HepG2 (cell line): ENCODE measurements around the gene C13orf46. TPM values are rescaled to one million over a fixed set of nuclear protein-coding genes. Genes with fewer than 3 reads are reported as not detected.

ENCODE experiments used
- ATAC-seq: fragments of 200-7000 bp; cut with Tn5 transposase; 3 replicates; pipeline ENCODE4 v1.9.1; 2020; ENCODE audit warnings: mild to moderate bottlenecking, moderate library complexity
- BruUV-seq: library from RNA; stranded (reverse); fragments of 400-500 nt; replicated peaks from 2 replicates; lab custom pipeline; 2021; lab: Mats Ljungman, UMichigan
- CTCF ChIA-PET: fragments of 300-600 bp; formaldehyde crosslinking; extraction: SDS; loops from one replicate; lab custom pipeline; 2021; ENCODE audit warnings: low total read pairs, inconsistent platforms, low intra/inter-chr PET ratio; lab: Yijun Ruan, JAX
- POLR2A ChIA-PET: fragments of 350-600 bp; sonication (Branson Sonifier 250); formaldehyde crosslinking; loops from one replicate; lab custom pipeline; 2020; ENCODE audit warnings: antibody characterized with exemption, inconsistent platforms; lab: Yijun Ruan, JAX
- DNase-seq: peaks from one replicate; pipeline ENCODE4 v3.0.0-alpha.2; 2015; ENCODE audit warnings: low spot score
- FAIRE-seq: peaks from 3 replicates; lab custom pipeline; 2011; peaks lifted over from hg19 to GRCh38; lab: Jason Lieb, UNC
- H2AFZ ChIP-seq: one replicate; pipeline ENCODE4 v1.6.1; 2011; ENCODE audit warnings: low read length, inconsistent platforms
- H3K27ac ChIP-seq: fragments of 300-600 bp; 3 replicates; pipeline ENCODE4 v1.8.0; 2011; ENCODE audit warnings: mixed run types, mild to moderate bottlenecking, mixed read lengths, low read length, inconsistent platforms; ENCODE audit not compliant: insufficient read depth; ENCODE audit errors: extremely low read length
- H3K27me3 ChIP-seq, 2 experiments: fragments of 200-600 bp in 1 of 2; 2 replicates in 1 of 2; 3 replicates in 1 of 2; pipeline versions ENCODE4 v1.6.0 to v1.8.0; 2011; ENCODE audit warnings: low read length in 2 of 2, mild to moderate bottlenecking in 2 of 2, moderate library complexity in 2 of 2, inconsistent platforms in 1 of 2; ENCODE audit not compliant: insufficient read depth in 2 of 2, control insufficient read depth in 1 of 2
- H3K36me3 ChIP-seq, 2 experiments: fragments of 200-600 bp in 1 of 2; replicated peaks in 1 of 2; 2 replicates in 1 of 2; 3 replicates in 1 of 2; pipeline versions ENCODE4 v1.5.1 to v1.8.0; 2011; ENCODE audit warnings: low read length in 2 of 2, inconsistent platforms in 1 of 2; ENCODE audit not compliant: insufficient read depth in 2 of 2, control insufficient read depth in 1 of 2
- H3K4me1 ChIP-seq: 2 replicates; pipeline ENCODE4 v1.5.1; 2012; ENCODE audit warnings: low read length, inconsistent platforms; ENCODE audit not compliant: insufficient read depth
- H3K4me2 ChIP-seq: 2 replicates; pipeline ENCODE4 v1.6.0; 2011; ENCODE audit warnings: low read depth, low read length, inconsistent platforms
- H3K4me3 ChIP-seq, 3 experiments: fragments of 200-600 bp in 1 of 3; sonication (generic), shearing (Covaris generic) in 1 of 3; replicated peaks in 1 of 3; 2 replicates each; pipeline ENCODE4 v1.5.1; 2011 to 2016; ENCODE audit warnings: low read length in 3 of 3, inconsistent platforms in 2 of 3, low read depth in 2 of 3, mild to moderate bottlenecking in 2 of 3, control low read depth in 1 of 3, mixed read lengths in 1 of 3; ENCODE audit not compliant: insufficient read depth in 1 of 3
- H3K79me2 ChIP-seq: one replicate; pipeline ENCODE4 v1.6.1; 2011; ENCODE audit warnings: low read length, inconsistent platforms; ENCODE audit not compliant: insufficient read depth
- H3K9ac ChIP-seq: 2 replicates; pipeline ENCODE4 v1.6.0; 2011; ENCODE audit warnings: mild to moderate bottlenecking, low read depth, low read length, inconsistent platforms; ENCODE audit not compliant: insufficient read depth
- H3K9me3 ChIP-seq: 2 replicates; pipeline ENCODE4 v1.5.1; 2012; ENCODE audit warnings: mild to moderate bottlenecking, low read length
- H4K20me1 ChIP-seq: 2 replicates; pipeline ENCODE4 v1.6.0; 2011; ENCODE audit warnings: inconsistent platforms, mild to moderate bottlenecking, low read length, moderate library complexity; ENCODE audit not compliant: insufficient read depth
- BORCS8-MEF2B ChIP-seq: sonication (generic); formaldehyde crosslinking; IDR thresholded peaks from 2 replicates; pipeline ENCODE4 v1.8.0; 2022; ENCODE audit warnings: mild to moderate bottlenecking, missing genetic modification reagents
- CAMTA2 ChIP-seq: sonication (generic); formaldehyde crosslinking; IDR thresholded peaks from 2 replicates; pipeline ENCODE4 v1.4.0; 2020; ENCODE audit warnings: mild to moderate bottlenecking, missing genetic modification reagents, borderline replicate concordance
- CHCHD3 ChIP-seq: sonication (generic); formaldehyde crosslinking; IDR thresholded peaks from 2 replicates; pipeline ENCODE4 v1.8.0; 2022; ENCODE audit warnings: mild to moderate bottlenecking, missing genetic modification reagents, moderate library complexity
- HNRNPL ChIP-seq: fragments of 200-400 bp; formaldehyde crosslinking; IDR thresholded peaks from 2 replicates; pipeline ENCODE4 v1.6.1; 2017; ENCODE audit warnings: mild to moderate bottlenecking, low read depth, low read length
- JUNB ChIP-seq: sonication (generic); formaldehyde crosslinking; IDR thresholded peaks from 2 replicates; pipeline ENCODE4 v1.8.0; 2022; ENCODE audit warnings: missing genetic modification reagents, mild to moderate bottlenecking, borderline replicate concordance
- MTA1 ChIP-seq: sonication (generic); formaldehyde crosslinking; IDR thresholded peaks from 2 replicates; pipeline ENCODE4 v1.4.0; 2020; ENCODE audit warnings: missing genetic modification reagents, mild to moderate bottlenecking, borderline replicate concordance
- SNRNP70 ChIP-seq: fragments of 200-400 bp; formaldehyde crosslinking; IDR thresholded peaks from 2 replicates; pipeline ENCODE4 v1.6.1; 2017; ENCODE audit warnings: mild to moderate bottlenecking, low read depth, low read length, moderate library complexity
- SP2 ChIP-seq: sonication (generic); formaldehyde crosslinking; IDR thresholded peaks from 2 replicates; pipeline ENCODE4 v1.5.1; 2020; ENCODE audit warnings: mild to moderate bottlenecking, missing genetic modification reagents
- WIZ ChIP-seq: sonication (generic); formaldehyde crosslinking; IDR thresholded peaks from 2 replicates; pipeline ENCODE4 v1.5.1; 2020; ENCODE audit warnings: mild to moderate bottlenecking, missing genetic modification reagents
- ZFP41 ChIP-seq: sonication (generic); formaldehyde crosslinking; IDR thresholded peaks from 2 replicates; pipeline ENCODE4 v1.4.0; 2020; ENCODE audit warnings: mild to moderate bottlenecking, missing genetic modification reagents, borderline replicate concordance
- ZNF232 ChIP-seq: sonication (generic); formaldehyde crosslinking; IDR thresholded peaks from 2 replicates; pipeline ENCODE4 v1.4.0; 2020; ENCODE audit warnings: missing genetic modification reagents, borderline replicate concordance
- ZNF30 ChIP-seq: sonication (generic); formaldehyde crosslinking; IDR thresholded peaks from 2 replicates; pipeline ENCODE4 v1.5.0; 2020; ENCODE audit warnings: mild to moderate bottlenecking, missing genetic modification reagents
- ZNF337 ChIP-seq: sonication (generic); formaldehyde crosslinking; IDR thresholded peaks from 2 replicates; pipeline ENCODE4 v1.5.1; 2020; ENCODE audit warnings: missing genetic modification reagents, low read depth, mild to moderate bottlenecking, borderline replicate concordance
- ZNF460 ChIP-seq: sonication (generic); formaldehyde crosslinking; IDR thresholded peaks from 2 replicates; pipeline ENCODE4 v1.5.1; 2020; ENCODE audit warnings: missing genetic modification reagents, mild to moderate bottlenecking, borderline replicate concordance
- WGBS: methylation state at CpG from one replicate; pipeline ENCODE4 v1.1.6; 2017; ENCODE audit warnings: low lambda C conversion rate; 5-methylcytosine and 5-hydroxymethylcytosine counted together
- in situ Hi-C: cut with HindIII; loops from 2 replicates; pipeline ENCODE4 v1.10.0; 2017; ENCODE audit warnings: low pct_unique_long_range_greater_than_20kb; ENCODE audit not compliant: extremely low pct_ligation_motif_present
- intact Hi-C: fragments of 100-400 bp; cut with micrococcal nuclease; formaldehyde crosslinking; loops from one replicate; pipeline ENCODE4 v1.10.0; 2022; ENCODE audit not compliant: unreplicated experiment
- polyA plus RNA-seq, 8 experiments: library from polyadenylated mRNA; depleted of rRNA in 3 of 8; stranded (reverse) in 7 of 8; unstranded in 1 of 8; fragments of >200 nt; fragmentation: Illumina TruSeq in 4 of 8; extraction: Trizol in 4 of 8; gene quantifications; 2 replicates each; pipeline versions ENCODE4 v1.2.1 to v1.2.3, GENCODE V29; 2011 to 2016; ENCODE audit warnings: low read depth in 4 of 8, missing spikeins in 1 of 8, mixed read lengths in 1 of 8; ENCODE audit not compliant: insufficient read depth in 1 of 8
- total RNA-seq, 5 experiments: library from RNA; depleted of rRNA; stranded (reverse); fragments of >200 nt; fragmentation: Illumina TruSeq; extraction: Trizol; gene quantifications; 2 replicates each; pipeline ENCODE4 v1.2.3, GENCODE V29; 2016; ENCODE audit warnings: low read depth in 1 of 5
- TF ChIP-seq, protein P1 (sequence below): sonication (generic); formaldehyde crosslinking; IDR thresholded peaks from 2 replicates; pipeline ENCODE4 v1.4.0; 2020; ENCODE audit warnings: low read depth, missing genetic modification reagents

C13orf46 gene
- total and polyA plus RNA-seq, 2 of the 13 experiments (the other 11 are each of a cell fraction or from before 2014, with no cell fraction given): 0.01 TPM; not detected in 1

DNA sequence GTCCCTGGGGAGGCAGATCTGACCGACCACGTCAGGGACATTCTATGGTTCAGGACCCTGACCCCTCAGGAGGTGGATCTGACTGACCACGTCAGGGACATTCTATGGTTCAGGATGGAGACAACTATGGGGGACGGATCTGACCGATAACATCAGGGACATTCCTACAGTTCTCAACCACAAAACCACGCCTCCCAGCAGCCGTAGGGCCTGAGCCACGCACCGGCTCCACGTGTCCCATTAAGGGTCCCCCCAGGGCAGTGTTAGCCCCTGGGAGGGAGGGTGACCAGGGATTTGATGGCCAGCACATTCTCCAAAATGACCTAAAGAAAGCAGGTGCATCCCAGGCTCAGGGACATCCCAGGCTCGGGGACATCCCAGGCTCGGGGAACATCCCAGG, 49.0 kb upstream of the C13orf46 start:
- no peak overlapping the region for H3K4me2 ChIP-seq
- FAIRE-seq (no peak), ATAC-seq (no peak), DNase-seq (no peak)
- CTCF ChIA-PET: no interaction called here
- peaks cover 10% of the 10 kb centered on the region; the same call in 1 of the 2 replicates for H3K4me1 ChIP-seq
- H3K27me3 ChIP-seq: peaks cover 8 to 66% of the 10 kb centered on the region in 2 experiments
- intact Hi-C loops (no loop called here), in situ Hi-C loops (no loop called here)
- no peaks in the 10 kb centered on the region for H4K20me1 ChIP-seq
- no peaks in the 10 kb centered on the region for H3K36me3 ChIP-seq
- TF ChIP-seq BORCS8-MEF2B (CRISPR knock-in tag): no peak
- no peak for TF ChIP-seq HNRNPL
- TF ChIP-seq CAMTA2 (CRISPR knock-in tag): no peak
- no peak for TF ChIP-seq ZNF30
- no peak for TF ChIP-seq SP2
- TF ChIP-seq SNRNP70: no peak
- no TSS peak for BruUV-seq
- H3K79me2 ChIP-seq: no peaks in the 10 kb centered on the region
- no peak overlapping the region for H3K9ac ChIP-seq
- no peaks in the 10 kb centered on the region for H3K9me3 ChIP-seq
- no peak overlapping the region for H2AFZ ChIP-seq
- H3K4me3 ChIP-seq: no peak overlapping the region
- WGBS: 0% methylated on average over 4 of the region's 12 CpGs
- POLR2A ChIA-PET: no interaction called here
- H3K27ac ChIP-seq: no peak overlapping the region

DNA sequence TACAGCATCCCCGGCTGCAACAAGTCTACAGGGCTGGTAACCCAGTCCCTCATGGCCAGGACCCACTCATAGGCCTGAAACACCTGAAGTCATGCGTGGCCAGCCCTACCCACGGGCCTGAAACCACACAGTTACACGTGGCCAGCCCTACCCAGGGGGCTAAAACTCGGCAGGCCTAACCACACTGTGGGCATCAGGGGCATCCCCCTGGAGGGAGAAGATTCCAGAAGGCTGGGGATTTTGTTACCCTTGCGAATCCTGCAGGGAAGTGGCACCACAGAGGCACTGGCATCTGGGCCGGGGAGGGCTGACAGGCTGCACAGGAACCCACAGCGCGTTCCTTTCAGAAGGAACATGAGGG, 48.4 kb upstream of the C13orf46 start:
- POLR2A ChIA-PET: no interaction called here
- BruUV-seq: no TSS peak
- in situ Hi-C loops (no loop called here), intact Hi-C loops (no loop called here)
- CTCF ChIA-PET: no interaction called here
- Histone ChIP-seq H3K79me2 (no peaks in the 10 kb centered on the region), H3K4me1 (peaks cover 10% of the 10 kb centered on the region; the same call in 1 of the 2 replicates), H4K20me1 (no peaks in the 10 kb centered on the region), H3K9me3 (no peaks in the 10 kb centered on the region), H3K27me3 (peaks cover 8 to 64% of the 10 kb centered on the region in 2 experiments), H3K9ac (no peak overlapping the region), H3K36me3 (no peaks in the 10 kb centered on the region), H3K27ac (no peak overlapping the region), H3K4me3 (no peak overlapping the region), H2AFZ (no peak overlapping the region), H3K4me2 (no peak overlapping the region)
- DNase-seq (no peak), ATAC-seq (no peak), FAIRE-seq (no peak)
- WGBS: 67% methylated on average over 3 of the region's 9 CpGs
- TF ChIP-seq ZNF460 (CRISPR knock-in tag) (no peak), ZNF337 (no peak), CHCHD3 (CRISPR knock-in tag) (no peak), ZNF232 (CRISPR knock-in tag) (no peak), ZFP41 (no peak), WIZ (CRISPR knock-in tag) (no peak), JUNB (CRISPR knock-in tag) (no peak), MTA1 (CRISPR knock-in tag) (no peak)
- TF ChIP-seq, protein P1, sequence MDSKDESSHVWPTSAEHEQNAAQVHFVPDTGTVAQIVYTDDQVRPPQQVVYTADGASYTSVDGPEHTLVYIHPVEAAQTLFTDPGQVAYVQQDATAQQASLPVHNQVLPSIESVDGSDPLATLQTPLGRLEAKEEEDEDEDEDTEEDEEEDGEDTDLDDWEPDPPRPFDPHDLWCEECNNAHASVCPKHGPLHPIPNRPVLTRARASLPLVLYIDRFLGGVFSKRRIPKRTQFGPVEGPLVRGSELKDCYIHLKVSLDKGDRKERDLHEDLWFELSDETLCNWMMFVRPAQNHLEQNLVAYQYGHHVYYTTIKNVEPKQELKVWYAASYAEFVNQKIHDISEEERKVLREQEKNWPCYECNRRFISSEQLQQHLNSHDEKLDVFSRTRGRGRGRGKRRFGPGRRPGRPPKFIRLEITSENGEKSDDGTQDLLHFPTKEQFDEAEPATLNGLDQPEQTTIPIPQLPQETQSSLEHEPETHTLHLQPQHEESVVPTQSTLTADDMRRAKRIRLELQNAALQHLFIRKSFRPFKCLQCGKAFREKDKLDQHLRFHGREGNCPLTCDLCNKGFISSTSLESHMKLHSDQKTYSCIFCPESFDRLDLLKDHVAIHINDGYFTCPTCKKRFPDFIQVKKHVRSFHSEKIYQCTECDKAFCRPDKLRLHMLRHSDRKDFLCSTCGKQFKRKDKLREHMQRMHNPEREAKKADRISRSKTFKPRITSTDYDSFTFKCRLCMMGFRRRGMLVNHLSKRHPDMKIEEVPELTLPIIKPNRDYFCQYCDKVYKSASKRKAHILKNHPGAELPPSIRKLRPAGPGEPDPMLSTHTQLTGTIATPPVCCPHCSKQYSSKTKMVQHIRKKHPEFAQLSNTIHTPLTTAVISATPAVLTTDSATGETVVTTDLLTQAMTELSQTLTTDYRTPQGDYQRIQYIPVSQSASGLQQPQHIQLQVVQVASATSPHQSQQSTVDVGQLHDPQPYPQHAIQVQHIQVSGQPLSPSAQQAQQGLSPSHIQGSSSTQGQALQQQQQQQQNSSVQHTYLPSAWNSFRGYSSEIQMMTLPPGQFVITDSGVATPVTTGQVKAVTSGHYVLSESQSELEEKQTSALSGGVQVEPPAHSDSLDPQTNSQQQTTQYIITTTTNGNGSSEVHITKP (CRISPR knock-in tag): no peak
